KMS-11 (cell line): ENCODE measurements around the gene SGO1.

Source experiments
- H2AFZ ChIP-seq: fragments of 200-600 bp; sonication (generic); 2 replicates; pipeline ENCODE4 v1.6.1; 2016; ENCODE audit warnings: antibody characterized with exemption, mixed run types, low read depth
- H3K27ac ChIP-seq: fragments of 200-600 bp; sonication (generic); 2 replicates; pipeline ENCODE4 v1.6.1; 2016; ENCODE audit warnings: mild to moderate bottlenecking, mixed run types
- H3K27me3 ChIP-seq: fragments of 200-600 bp; sonication (generic); 2 replicates; pipeline ENCODE4 v1.6.1; 2017; ENCODE audit warnings: mild to moderate bottlenecking, low read depth, mixed run types, moderate library complexity; ENCODE audit not compliant: insufficient read depth
- H3K36me3 ChIP-seq: fragments of 200-600 bp; sonication (generic); 2 replicates; pipeline ENCODE4 v1.6.1; 2017; ENCODE audit warnings: mild to moderate bottlenecking, mixed run types; ENCODE audit not compliant: insufficient read depth
- H3K4me1 ChIP-seq: fragments of 200-600 bp; sonication (generic); 2 replicates; pipeline ENCODE4 v1.6.1; 2016; ENCODE audit warnings: mild to moderate bottlenecking, low read depth, mixed run types; ENCODE audit not compliant: poor library complexity, severe bottlenecking
- H3K4me2 ChIP-seq: fragments of 200-600 bp; sonication (generic); 2 replicates; pipeline ENCODE4 v1.7.0; 2016; ENCODE audit warnings: mild to moderate bottlenecking, mixed run types
- H3K4me3 ChIP-seq: fragments of 200-600 bp; sonication (generic); IDR thresholded peaks from 2 replicates; pipeline ENCODE4 v1.6.1; 2017; ENCODE audit warnings: low read depth, low read length, mixed read lengths; ENCODE audit not compliant: insufficient read depth
- H3K79me2 ChIP-seq: fragments of 200-600 bp; sonication (generic); 2 replicates; pipeline ENCODE4 v1.6.1; 2016; ENCODE audit warnings: low read depth, mixed run types; ENCODE audit not compliant: insufficient read depth
- H3K9ac ChIP-seq: fragments of 200-600 bp; sonication (generic); 2 replicates; pipeline ENCODE4 v1.6.1; 2016; ENCODE audit warnings: mild to moderate bottlenecking, mixed run types
- H4K20me1 ChIP-seq: fragments of 200-600 bp; sonication (generic); 2 replicates; pipeline ENCODE4 v1.6.1; 2016; ENCODE audit warnings: mild to moderate bottlenecking, mixed run types; ENCODE audit not compliant: insufficient read depth
- CTCF ChIP-seq: fragments of 200-600 bp; sonication (generic); conservative IDR thresholded peaks from 2 replicates; pipeline ENCODE4 v1.6.1; 2017; ENCODE audit warnings: low read depth, mild to moderate bottlenecking, antibody characterized with exemption, low read length, moderate library complexity, mixed read lengths

The SGO1 gene

GRCh38 chr3:20201143-20201542 lies 15.1 kb upstream of the SGO1 start:
- TF ChIP-seq CTCF, result no peak
- Histone ChIP-seq H3K4me2 (no peak overlapping the region), H3K36me3 (no peaks in the 10 kb centered on the region), H3K27me3 (no peaks in the 10 kb centered on the region), H3K27ac (no peak overlapping the region), H4K20me1 (no peaks in the 10 kb centered on the region), H3K9ac (no peak overlapping the region), H2AFZ (no peak overlapping the region), H3K4me1 (no peaks in the 10 kb centered on the region), H3K4me3 (no peak overlapping the region), H3K79me2 (no peaks in the 10 kb centered on the region)

GRCh38 chr3:20197775-20198174 lies 11.8 kb upstream of the SGO1 start:
- H3K79me2 ChIP-seq, result no peaks in the 10 kb centered on the region
- no peak overlapping the region for H3K9ac ChIP-seq
- H3K4me2 ChIP-seq, result no peak overlapping the region
- H4K20me1 ChIP-seq, result no peaks in the 10 kb centered on the region
- TF ChIP-seq CTCF, result no peak
- H3K36me3 ChIP-seq, result no peaks in the 10 kb centered on the region
- H2AFZ ChIP-seq, result no peak overlapping the region
- H3K4me1 ChIP-seq, result no peaks in the 10 kb centered on the region
- H3K27ac ChIP-seq, result no peak overlapping the region
- no peaks in the 10 kb centered on the region for H3K27me3 ChIP-seq
- H3K4me3 ChIP-seq, result no peak overlapping the region

GRCh38 chr3:20194793-20195460 lies 8.9 kb upstream of the SGO1 start:
- Histone ChIP-seq H3K9ac (no peak overlapping the region), H3K27me3 (no peaks in the 10 kb centered on the region), H3K27ac (no peak overlapping the region), H3K4me2 (no peak overlapping the region), H3K4me1 (no peaks in the 10 kb centered on the region), H3K4me3 (no peak overlapping the region), H3K79me2 (no peaks in the 10 kb centered on the region), H3K36me3 (no peaks in the 10 kb centered on the region), H2AFZ (no peak overlapping the region), H4K20me1 (no peaks in the 10 kb centered on the region)
- TF ChIP-seq CTCF, result no peak

- H3K9ac ChIP-seq, result no peak overlapping the region
- H4K20me1 ChIP-seq, result no peaks in the 10 kb centered on the region
- no peak overlapping the region for H3K4me3 ChIP-seq
- H3K4me2 ChIP-seq, result no peak overlapping the region
- no peak for TF ChIP-seq CTCF
- no peaks in the 10 kb centered on the region for H3K79me2 ChIP-seq
- H3K27me3 ChIP-seq, result no peaks in the 10 kb centered on the region
- peaks cover 11% of the 10 kb centered on the region for H3K4me1 ChIP-seq
- no peaks in the 10 kb centered on the region for H3K36me3 ChIP-seq
- H3K27ac ChIP-seq, result no peak overlapping the region
- H2AFZ ChIP-seq, result no peak overlapping the region
Observed at GRCh38 chr3:20190991-20191390, 5.0 kb upstream of the SGO1 start.
